Measurements from ENCODE around the gene NAP1L4.

DNA sequence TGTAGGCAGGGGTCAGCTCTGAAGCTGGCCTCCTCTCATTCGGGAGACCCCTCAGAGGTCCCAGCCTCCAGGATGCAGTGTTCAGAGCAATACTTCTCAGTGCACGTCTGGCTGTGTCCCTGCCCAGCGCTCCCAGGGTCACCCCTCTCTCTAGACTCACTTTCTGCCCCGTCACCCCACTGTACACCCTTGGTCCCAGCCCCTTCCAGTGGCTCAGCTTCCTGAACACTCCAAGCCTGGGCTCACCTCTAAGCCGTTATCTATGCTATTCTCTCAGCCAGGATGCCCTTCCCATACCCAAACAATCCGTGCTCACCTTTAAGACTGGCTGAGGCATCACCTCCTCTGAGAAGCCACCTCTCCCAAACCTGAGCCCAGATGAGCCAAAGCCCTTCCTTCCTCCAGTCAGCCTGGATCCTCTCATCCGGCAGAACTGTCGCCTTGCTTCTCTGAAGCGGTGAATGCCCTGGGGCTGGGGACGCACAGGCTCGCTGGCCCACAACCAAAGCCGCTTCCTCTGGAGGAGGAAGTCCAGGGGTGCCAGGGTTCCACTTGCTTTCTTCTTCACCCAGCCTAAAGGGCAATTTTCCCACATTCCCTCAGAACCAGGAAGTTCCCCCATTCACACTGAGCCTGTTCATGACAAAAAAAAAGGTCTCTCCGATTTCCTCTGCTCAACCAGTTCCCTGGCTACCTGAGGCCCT is 92.9 kb downstream of the NAP1L4 start:
- TF ChIP-seq, protein P1, sequence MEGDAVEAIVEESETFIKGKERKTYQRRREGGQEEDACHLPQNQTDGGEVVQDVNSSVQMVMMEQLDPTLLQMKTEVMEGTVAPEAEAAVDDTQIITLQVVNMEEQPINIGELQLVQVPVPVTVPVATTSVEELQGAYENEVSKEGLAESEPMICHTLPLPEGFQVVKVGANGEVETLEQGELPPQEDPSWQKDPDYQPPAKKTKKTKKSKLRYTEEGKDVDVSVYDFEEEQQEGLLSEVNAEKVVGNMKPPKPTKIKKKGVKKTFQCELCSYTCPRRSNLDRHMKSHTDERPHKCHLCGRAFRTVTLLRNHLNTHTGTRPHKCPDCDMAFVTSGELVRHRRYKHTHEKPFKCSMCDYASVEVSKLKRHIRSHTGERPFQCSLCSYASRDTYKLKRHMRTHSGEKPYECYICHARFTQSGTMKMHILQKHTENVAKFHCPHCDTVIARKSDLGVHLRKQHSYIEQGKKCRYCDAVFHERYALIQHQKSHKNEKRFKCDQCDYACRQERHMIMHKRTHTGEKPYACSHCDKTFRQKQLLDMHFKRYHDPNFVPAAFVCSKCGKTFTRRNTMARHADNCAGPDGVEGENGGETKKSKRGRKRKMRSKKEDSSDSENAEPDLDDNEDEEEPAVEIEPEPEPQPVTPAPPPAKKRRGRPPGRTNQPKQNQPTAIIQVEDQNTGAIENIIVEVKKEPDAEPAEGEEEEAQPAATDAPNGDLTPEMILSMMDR (IDR thresholded peaks at IDR 0.05; ENCODE audit: poor library complexity, severe bottlenecking), result no peak
- TF ChIP-seq RAD21 (conservative IDR thresholded peaks at IDR 0.05), result no peak
- TF ChIP-seq TAF1 (IDR thresholded peaks at IDR 0.05; ENCODE audit: low read depth), result no peak
- no peak for TF ChIP-seq EZH2 (IDR thresholded peaks at IDR 0.05; ENCODE audit: borderline replicate concordance, insufficient read depth, low read length, poor library complexity, severe bottlenecking)

Measured in neural cell (in vitro differentiated cells).